Activated CD8-positive, alpha-beta T cell treated with anti-CD3 and anti-CD28 coated beads for 36 hours (primary cell): ENCODE measurements around the gene TP53INP2. TPM values are rescaled to one million over a fixed set of nuclear protein-coding genes. Genes with fewer than 3 reads are reported as not detected.

Experiments used
- ATAC-seq: fragments of 200-7000 bp; cut with Tn5 transposase; one replicate; pipeline ENCODE4 v1.10.0; 2021; ENCODE audit warnings: mild to moderate bottlenecking, moderate library complexity
- CTCF ChIA-PET: fragments of 350-600 bp; sonication (Branson Sonifier 250); formaldehyde crosslinking; loops from one replicate; lab custom pipeline; 2021; ENCODE audit warnings: antibody characterized with exemption; lab: Charles Lee
- POLR2A ChIA-PET: fragments of 350-600 bp; sonication (Branson Sonifier 250); formaldehyde crosslinking; loops from one replicate; lab custom pipeline; 2021; ENCODE audit warnings: antibody characterized with exemption; lab: Charles Lee
- DNase-seq: peaks from one replicate; pipeline ENCODE4 v3.0.0-alpha.2; 2020
- H3K27ac Mint-ChIP-seq: one replicate; pipeline ENCODE4 v1.8.0; 2021; ENCODE audit warnings: mild to moderate bottlenecking, mixed read lengths
- H3K27me3 Mint-ChIP-seq: one replicate; pipeline ENCODE4 v1.8.0; 2021; ENCODE audit warnings: mixed read lengths
- H3K36me3 Mint-ChIP-seq: one replicate; pipeline ENCODE4 v1.8.0; 2021; ENCODE audit warnings: low read depth, mixed read lengths
- H3K4me1 Mint-ChIP-seq: one replicate; pipeline ENCODE4 v1.8.0; 2021; ENCODE audit warnings: low read depth, mixed read lengths
- H3K4me3 Mint-ChIP-seq: one replicate; pipeline ENCODE4 v1.8.0; 2021; ENCODE audit warnings: mild to moderate bottlenecking, moderate library complexity, mixed read lengths
- H3K9me3 Mint-ChIP-seq: one replicate; pipeline ENCODE4 v1.8.0; 2021; ENCODE audit warnings: mixed read lengths
- CTCF ChIP-seq: fragments of 200-600 bp; IDR thresholded peaks from one replicate; pipeline ENCODE4 v1.8.0; 2022; ENCODE audit warnings: antibody characterized with exemption, mild to moderate bottlenecking
- intact Hi-C: fragments of 100-400 bp; cut with micrococcal nuclease; formaldehyde crosslinking; loops from one replicate; pipeline ENCODE4 v1.10.0; 2022
- total RNA-seq, 2 experiments: library from RNA; stranded (reverse); gene quantifications; one replicate each; pipeline ENCODE4 v1.2.3, GENCODE V29; 2021

The TP53INP2 gene
- total RNA-seq, 2 experiments from 2014 or later: 4.0 to 4.6 TPM

GRCh38 chr20:34755367-34755766 lies 51.2 kb downstream of the TP53INP2 start:
- ChIA-PET CTCF (interaction anchor here (1.4 to 6.9 kb wide), 2 partner anchors 9 to 14 kb away, joined by 4 to 52 read pairs; no protein-coding TSS in a partner anchor), POLR2A (no interaction called here)

GRCh38 chr20:34762031-34762555 lies 57.9 kb downstream of the TP53INP2 start:
- Mint-ChIP-seq H3K4me3 (no peak overlapping the region), H3K4me1 (no peaks in the 10 kb centered on the region), H3K36me3 (peaks cover 33% of the 10 kb centered on the region), H3K9me3 (no peaks in the 10 kb centered on the region), H3K27me3 (no peaks in the 10 kb centered on the region), H3K27ac (no peak overlapping the region)
- intact Hi-C loops: no loop called here
- TF ChIP-seq CTCF: no peak
- CTCF ChIA-PET: interaction anchor here (1.3 kb wide), 1 partner anchor 239 kb away, joined by 3 read pairs; no protein-coding TSS in a partner anchor
- DNase-seq: no peak
- POLR2A ChIA-PET: no interaction called here
- ATAC-seq: no peak

More at GRCh38 chr20:34755367-34755766, 51.2 kb downstream of the TP53INP2 start:
- peaks cover 28% of the 10 kb centered on the region for H3K36me3 Mint-ChIP-seq
- no peak for TF ChIP-seq CTCF
- no peak overlapping the region for H3K27ac Mint-ChIP-seq
- H3K27me3 Mint-ChIP-seq: no peaks in the 10 kb centered on the region
- no peaks in the 10 kb centered on the region for H3K4me1 Mint-ChIP-seq
- DNase-seq: no peak
- H3K4me3 Mint-ChIP-seq: no peak overlapping the region
- ATAC-seq: no peak
- intact Hi-C loops: no loop called here
- H3K9me3 Mint-ChIP-seq: no peaks in the 10 kb centered on the region

Other genes starting within 250 kb of the TP53INP2 start
- gene DYNLRB1, start 187.9 kb upstream of the TP53INP2 start, total RNA-seq: 10 to 100 TPM; 66.6 to 70.9 TPM
- 1 to 10 TPM in 1 of 2 experiments, under 1 TPM in 1; 0.92 to 1.0 TPM for gene MAP1LC3A, start 145.6 kb upstream of the TP53INP2 start, total RNA-seq
- gene PIGU, start 27.3 kb upstream of the TP53INP2 start, total RNA-seq: 10 to 100 TPM; 19.4 to 20.9 TPM
- gene NCOA6, start 121.3 kb downstream of the TP53INP2 start, total RNA-seq: 10 to 100 TPM; 15.7 to 17.2 TPM
- gene GGT7, start 168.5 kb downstream of the TP53INP2 start, total RNA-seq: 10 to 100 TPM; 13.2 to 14.2 TPM
- 10 to 100 TPM; 14.2 to 14.3 TPM for gene ACSS2, start 172.3 kb downstream of the TP53INP2 start, total RNA-seq